HCT116 (cell line): ENCODE results near the gene POLR2I. TPM values are rescaled to one million over a fixed set of nuclear protein-coding genes. Genes with fewer than 3 reads are reported as not detected.

ENCODE experiments used
- ATAC-seq: fragments of 200-7000 bp; cut with Tn5 transposase; 2 replicates; pipeline ENCODE4 v1.9.1; 2020; ENCODE audit warnings: mild to moderate bottlenecking, moderate library complexity
- BruUV-seq: library from RNA; stranded (reverse); fragments of 400-500 nt; replicated peaks from 2 replicates; lab custom pipeline; 2021; lab: Mats Ljungman, UMichigan
- CTCF ChIA-PET: fragments of 300-600 bp; sonication (Branson Sonifier 250); formaldehyde crosslinking; loops from one replicate; lab custom pipeline; 2021; ENCODE audit warnings: antibody characterized with exemption; lab: Charles Lee
- POLR2A ChIA-PET: fragments of 300-600, 350-600 bp; sonication (Branson Sonifier 250); formaldehyde crosslinking; loops from one replicate; lab custom pipeline; 2021; ENCODE audit warnings: antibody characterized with exemption; lab: Charles Lee
- RAD21 ChIA-PET, 2 experiments: fragments of 300-600 bp; sonication (Branson Sonifier 250); formaldehyde crosslinking; loops; one replicate each; lab custom pipeline; 2023; ENCODE audit warnings: low total read pairs in 2 of 2; ENCODE audit not compliant: uncharacterized antibody in 2 of 2, unreplicated experiment in 2 of 2, low non-redundant PET in 1 of 2; lab: Charles Lee
- DNase-seq: peaks from one replicate; pipeline ENCODE4 v3.0.0-alpha.2; 2010; ENCODE audit warnings: low read depth, low spot score
- H2AFZ ChIP-seq: fragments of 200-600 bp; shearing (Covaris generic), sonication (generic); 2 replicates; pipeline ENCODE4 v1.6.1; 2017; ENCODE audit warnings: low read depth, mixed run types, mixed read lengths, antibody characterized with exemption, low read length; ENCODE audit not compliant: poor library complexity, severe bottlenecking
- H3K27ac ChIP-seq: 2 replicates; pipeline ENCODE4 v1.5.1; 2012; ENCODE audit warnings: low read depth, low read length
- H3K27me3 ChIP-seq: fragments of 200-600 bp; sonication (generic); 2 replicates; pipeline ENCODE4 v1.6.1; 2016; ENCODE audit warnings: mixed run types, low read length, mixed read lengths; ENCODE audit not compliant: insufficient read depth
- H3K36me3 ChIP-seq, 2 experiments: fragments of 200-500 bp in 1 of 2; fragments of 200-600 bp in 1 of 2; sonication (Bioruptor generic) in 1 of 2; sonication (generic) in 1 of 2; 2 replicates each; pipeline versions ENCODE4 v1.5.1 to v1.6.1; 2014 to 2016; ENCODE audit warnings: low read length in 2 of 2, inconsistent platforms in 1 of 2, mixed read lengths in 1 of 2, mixed run types in 1 of 2; ENCODE audit not compliant: insufficient read depth in 2 of 2, control insufficient read depth in 1 of 2
- H3K4me1 ChIP-seq, 2 experiments: fragments of 200-600 bp in 1 of 2; sonication (generic) in 1 of 2; 2 replicates each; pipeline versions ENCODE4 v1.5.1 to v1.6.1; 2012 to 2017; ENCODE audit warnings: low read length in 2 of 2, inconsistent platforms in 1 of 2, mild to moderate bottlenecking in 1 of 2, mixed read lengths in 1 of 2, mixed run types in 1 of 2, moderate library complexity in 1 of 2; ENCODE audit not compliant: insufficient read depth in 2 of 2, control insufficient read depth in 1 of 2
- H3K4me2 ChIP-seq: fragments of 200-600 bp; sonication (generic); 2 replicates; pipeline ENCODE4 v1.6.1; 2017; ENCODE audit warnings: mixed run types, low read length, mixed read lengths
- H3K4me3 ChIP-seq, 2 experiments: fragments of 200-600 bp in 1 of 2; sonication (generic) in 1 of 2; replicated peaks in 1 of 2; 2 replicates each; pipeline ENCODE4 v1.5.1; 2011 to 2016; ENCODE audit warnings: low read length in 2 of 2, control low read depth in 1 of 2, low read depth in 1 of 2, mild to moderate bottlenecking in 1 of 2, mixed read lengths in 1 of 2, mixed run types in 1 of 2
- H3K79me2 ChIP-seq: fragments of 200-600 bp; sonication (generic); 2 replicates; pipeline ENCODE4 v1.6.1; 2017; ENCODE audit warnings: mild to moderate bottlenecking, mixed run types, low read length, moderate library complexity, mixed read lengths; ENCODE audit not compliant: insufficient read depth
- H3K9ac ChIP-seq: fragments of 200-600 bp; sonication (generic); 2 replicates; pipeline ENCODE4 v1.6.1; 2016; ENCODE audit warnings: low read length, mixed read lengths
- H3K9me2 ChIP-seq: fragments of 200-600 bp; sonication (generic), shearing (Covaris generic); 2 replicates; pipeline ENCODE4 v1.6.1; 2017; ENCODE audit warnings: mixed run types, mild to moderate bottlenecking, moderate library complexity; ENCODE audit not compliant: insufficient read depth
- H3K9me3 ChIP-seq, 2 experiments: fragments of 200-500 bp in 1 of 2; fragments of 200-600 bp in 1 of 2; sonication (Bioruptor generic) in 1 of 2; sonication (generic) in 1 of 2; 2 replicates each; pipeline ENCODE4 v1.6.1; 2014 to 2017; ENCODE audit warnings: low read length in 2 of 2, mixed read lengths in 2 of 2, inconsistent platforms in 1 of 2, low read depth in 1 of 2, mild to moderate bottlenecking in 1 of 2, mixed run types in 1 of 2, moderate library complexity in 1 of 2; ENCODE audit not compliant: control insufficient read depth in 1 of 2, insufficient read depth in 1 of 2
- H4K20me1 ChIP-seq: fragments of 200-600 bp; sonication (generic), shearing (Covaris generic); 2 replicates; pipeline ENCODE4 v1.6.1; 2017; ENCODE audit warnings: mixed run types, mild to moderate bottlenecking, moderate library complexity; ENCODE audit not compliant: insufficient read depth
- CBX3 ChIP-seq: IDR thresholded peaks from 2 replicates; pipeline ENCODE4 v1.6.1; 2012; ENCODE audit warnings: low read depth
- EZH2 ChIP-seq: fragments of 200-600 bp; sonication (generic); IDR thresholded peaks from 2 replicates; pipeline ENCODE4 v1.6.1; 2017; ENCODE audit warnings: antibody characterized with exemption, mixed run types
- EZH2phosphoT487 ChIP-seq: fragments of 200-600 bp; IDR thresholded peaks from 2 replicates; pipeline ENCODE4 v1.6.1; 2018; ENCODE audit warnings: antibody characterized with exemption, borderline replicate concordance
- JUND ChIP-seq: IDR thresholded peaks from 2 replicates; pipeline ENCODE4 v1.6.1; 2012
- RAD21 ChIP-seq: IDR thresholded peaks from 2 replicates; pipeline ENCODE4 v1.6.1; 2012; ENCODE audit warnings: low read depth, mild to moderate bottlenecking
- SP1 ChIP-seq: IDR thresholded peaks from 2 replicates; pipeline ENCODE4 v1.6.1; 2012; ENCODE audit warnings: low read depth
- YY1 ChIP-seq: IDR thresholded peaks from 2 replicates; pipeline ENCODE4 v1.6.1; 2011; ENCODE audit warnings: low read length, low read depth, moderate library complexity, mild to moderate bottlenecking; ENCODE audit not compliant: insufficient replicate concordance; ENCODE audit errors: extremely low read depth
- intact Hi-C: fragments of 100-400 bp; cut with micrococcal nuclease; formaldehyde crosslinking; loops from 2 replicates; pipeline ENCODE4 v1.10.0; 2022
- total RNA-seq: library from RNA; stranded (reverse); gene quantifications from one replicate; pipeline ENCODE4 v1.2.1, GENCODE V29; 2021; ENCODE audit not compliant: unreplicated experiment
- TF ChIP-seq, protein P1 (sequence below), 3 experiments: fragments of 200-600 bp in 1 of 3; sonication (generic) in 1 of 3; IDR thresholded peaks in 2 of 3; conservative IDR thresholded peaks in 1 of 3; 2 replicates each; pipeline ENCODE4 v1.5.1; 2012 to 2017; ENCODE audit warnings: low read depth in 2 of 3, low read length in 2 of 3, antibody characterized with exemption in 1 of 3, borderline replicate concordance in 1 of 3, control low read depth in 1 of 3, mild to moderate bottlenecking in 1 of 3, mixed read lengths in 1 of 3, mixed run types in 1 of 3, moderate library complexity in 1 of 3; ENCODE audit not compliant: insufficient read depth in 1 of 3
- TF ChIP-seq, protein P2 (sequence below): IDR thresholded peaks from 2 replicates; pipeline ENCODE4 v1.6.1; 2011; ENCODE audit warnings: mild to moderate bottlenecking, low read length, moderate library complexity; ENCODE audit not compliant: insufficient replicate concordance; ENCODE audit errors: extremely low read depth

The POLR2I gene
- total RNA-seq, 1 experiment from 2014 or later = 108 TPM

DNA sequence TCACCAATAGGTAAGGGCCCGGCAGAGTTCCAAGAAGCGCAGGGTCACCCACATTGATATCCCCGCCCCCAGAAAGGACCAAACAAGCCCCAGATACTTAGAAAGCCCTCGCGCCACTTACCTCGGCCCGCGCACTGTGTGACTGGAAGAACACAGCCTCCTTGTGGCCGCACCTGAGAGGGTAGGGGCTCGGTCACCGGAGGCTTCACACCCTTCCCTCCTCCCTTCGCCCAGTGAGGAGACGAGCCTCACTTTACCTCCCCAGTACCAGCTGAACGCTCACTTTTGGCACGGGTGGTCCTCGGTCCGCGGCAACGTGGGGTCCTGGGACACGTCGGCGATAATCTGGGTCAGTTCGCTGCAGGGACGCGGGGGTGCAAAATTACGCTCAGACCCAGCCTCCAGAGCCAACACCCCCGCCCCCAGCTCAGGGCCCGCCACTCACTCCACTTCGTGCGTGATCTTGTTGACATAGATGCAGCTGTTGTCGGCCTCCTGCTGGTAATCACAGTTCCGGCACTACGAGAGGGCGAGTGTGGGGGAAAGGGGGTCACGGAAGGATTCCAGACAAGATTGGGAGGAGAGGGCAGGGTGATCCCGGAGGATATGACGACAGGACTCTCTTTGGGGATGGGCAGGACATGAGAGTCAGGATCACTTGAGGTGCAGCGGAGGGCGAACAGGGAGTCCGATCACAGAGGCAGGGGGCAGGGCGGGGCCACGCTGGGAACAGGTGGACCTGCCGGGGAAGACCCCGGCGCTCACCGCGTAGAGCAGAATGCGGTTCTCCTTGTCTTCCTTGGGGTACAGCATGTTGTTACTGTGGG is 568 bp downstream of the POLR2I start:
- no peaks in the 10 kb centered on the region for H3K9me3 ChIP-seq
- H2AFZ ChIP-seq = no peak overlapping the region
- TSS peak; percentile 66 for BruUV-seq
- peak overlapping the region; percentile 86 for H3K9ac ChIP-seq
- RAD21 ChIA-PET = interaction anchor here in 1 of 2 experiments (1.2 kb wide), 1 partner anchor 54 kb away, joined by 3 read pairs; no protein-coding TSS in a partner anchor
- H4K20me1 ChIP-seq = no peaks in the 10 kb centered on the region
- CTCF ChIA-PET = interaction anchor here (2.3 kb wide), 1 partner anchor 13 kb away, joined by 16 read pairs; no protein-coding TSS in a partner anchor
- H3K4me2 ChIP-seq = peak overlapping the region; percentile 95
- no peaks in the 10 kb centered on the region for H3K9me2 ChIP-seq
- H3K27me3 ChIP-seq = no peaks in the 10 kb centered on the region
- ATAC-seq (peak; percentile 4; the same call in 1 of the 2 replicates), DNase-seq (no peak)
- H3K4me1 ChIP-seq = peaks cover 7 to 27% of the 10 kb centered on the region in 2 experiments; a peak in 3 of 4 replicates
- POLR2A ChIA-PET = interaction anchor here (0.7 to 1.3 kb wide), 3 partner anchors 14 to 100 kb away, joined by 3 to 19 read pairs (median 6); partner anchors contain the start of genes THAP8, ZNF146 and ZNF565
- H3K79me2 ChIP-seq = peaks cover 28% of the 10 kb centered on the region
- peaks cover 13 to 14% of the 10 kb centered on the region in 2 experiments; a peak in 3 of 4 replicates for H3K36me3 ChIP-seq
- no peak for TF ChIP-seq SP1
- TF ChIP-seq, protein P1, sequence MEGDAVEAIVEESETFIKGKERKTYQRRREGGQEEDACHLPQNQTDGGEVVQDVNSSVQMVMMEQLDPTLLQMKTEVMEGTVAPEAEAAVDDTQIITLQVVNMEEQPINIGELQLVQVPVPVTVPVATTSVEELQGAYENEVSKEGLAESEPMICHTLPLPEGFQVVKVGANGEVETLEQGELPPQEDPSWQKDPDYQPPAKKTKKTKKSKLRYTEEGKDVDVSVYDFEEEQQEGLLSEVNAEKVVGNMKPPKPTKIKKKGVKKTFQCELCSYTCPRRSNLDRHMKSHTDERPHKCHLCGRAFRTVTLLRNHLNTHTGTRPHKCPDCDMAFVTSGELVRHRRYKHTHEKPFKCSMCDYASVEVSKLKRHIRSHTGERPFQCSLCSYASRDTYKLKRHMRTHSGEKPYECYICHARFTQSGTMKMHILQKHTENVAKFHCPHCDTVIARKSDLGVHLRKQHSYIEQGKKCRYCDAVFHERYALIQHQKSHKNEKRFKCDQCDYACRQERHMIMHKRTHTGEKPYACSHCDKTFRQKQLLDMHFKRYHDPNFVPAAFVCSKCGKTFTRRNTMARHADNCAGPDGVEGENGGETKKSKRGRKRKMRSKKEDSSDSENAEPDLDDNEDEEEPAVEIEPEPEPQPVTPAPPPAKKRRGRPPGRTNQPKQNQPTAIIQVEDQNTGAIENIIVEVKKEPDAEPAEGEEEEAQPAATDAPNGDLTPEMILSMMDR (IDR thresholded peaks at IDR 0.05 in 2 of 3, conservative IDR thresholded peaks at IDR 0.05 in 1 of 3; ENCODE audit: borderline replicate concordance in 1 of 3, insufficient read depth in 1 of 3, low read depth in 2 of 3, low read length in 2 of 3) = peak in 2 of 3 experiments; percentile 5 to 15; a peak in 2 of 6 replicates
- H3K4me3 ChIP-seq = peak overlapping the region; percentile 82 to 99
- intact Hi-C loops = loop anchor here (10.0 kb wide), 1 partner anchor 109 kb away; the partner anchor contains the start of gene SYNE4
- H3K27ac ChIP-seq = peak overlapping the region; percentile 92

DNA sequence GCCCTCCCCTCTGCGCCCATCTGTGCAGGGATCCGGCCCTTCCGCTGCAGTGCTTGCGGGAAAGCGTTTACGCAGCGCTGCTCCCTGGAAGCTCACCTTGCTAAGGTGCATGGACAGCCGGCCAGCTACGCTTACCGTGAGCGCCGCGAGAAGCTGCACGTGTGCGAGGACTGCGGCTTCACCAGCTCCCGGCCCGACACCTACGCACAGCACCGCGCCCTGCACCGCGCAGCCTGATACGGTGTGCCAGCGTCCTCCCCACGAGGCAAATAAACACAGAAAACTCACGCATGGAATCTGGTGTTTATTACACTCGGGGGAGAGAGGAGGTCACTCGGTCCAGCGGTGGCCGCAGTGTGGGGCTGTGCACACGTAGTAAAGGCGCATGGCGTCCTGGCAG is 1.2 kb downstream of the POLR2I start:
- DNase-seq (no peak), ATAC-seq (no peak)
- ChIA-PET RAD21 (no interaction called here), CTCF (no interaction called here), POLR2A (no interaction called here)
- peak overlapping the region; percentile 95 for H3K4me2 ChIP-seq
- H3K27ac ChIP-seq = peak overlapping the region; percentile 92; the same call in 1 of the 2 replicates
- H3K9me2 ChIP-seq = no peaks in the 10 kb centered on the region
- TF ChIP-seq RAD21 = no peak
- TF ChIP-seq CBX3 = no peak
- TF ChIP-seq, protein P2, sequence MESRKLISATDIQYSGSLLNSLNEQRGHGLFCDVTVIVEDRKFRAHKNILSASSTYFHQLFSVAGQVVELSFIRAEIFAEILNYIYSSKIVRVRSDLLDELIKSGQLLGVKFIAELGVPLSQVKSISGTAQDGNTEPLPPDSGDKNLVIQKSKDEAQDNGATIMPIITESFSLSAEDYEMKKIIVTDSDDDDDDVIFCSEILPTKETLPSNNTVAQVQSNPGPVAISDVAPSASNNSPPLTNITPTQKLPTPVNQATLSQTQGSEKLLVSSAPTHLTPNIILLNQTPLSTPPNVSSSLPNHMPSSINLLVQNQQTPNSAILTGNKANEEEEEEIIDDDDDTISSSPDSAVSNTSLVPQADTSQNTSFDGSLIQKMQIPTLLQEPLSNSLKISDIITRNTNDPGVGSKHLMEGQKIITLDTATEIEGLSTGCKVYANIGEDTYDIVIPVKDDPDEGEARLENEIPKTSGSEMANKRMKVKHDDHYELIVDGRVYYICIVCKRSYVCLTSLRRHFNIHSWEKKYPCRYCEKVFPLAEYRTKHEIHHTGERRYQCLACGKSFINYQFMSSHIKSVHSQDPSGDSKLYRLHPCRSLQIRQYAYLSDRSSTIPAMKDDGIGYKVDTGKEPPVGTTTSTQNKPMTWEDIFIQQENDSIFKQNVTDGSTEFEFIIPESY = no peak
- no peak for TF ChIP-seq EZH2phosphoT487
- no peak for TF ChIP-seq JUND
- no peak for TF ChIP-seq YY1
- TF ChIP-seq EZH2 = no peak
- no TSS peak for BruUV-seq
- H3K9ac ChIP-seq = peak overlapping the region; percentile 86
- no peaks in the 10 kb centered on the region for H3K9me3 ChIP-seq
- H3K36me3 ChIP-seq = peaks cover 9 to 13% of the 10 kb centered on the region in 2 experiments; a peak in 3 of 4 replicates
- intact Hi-C loops = loop anchor here (10.0 kb wide), 1 partner anchor 109 kb away; the partner anchor contains the start of gene SYNE4
- H4K20me1 ChIP-seq = no peaks in the 10 kb centered on the region
- H3K27me3 ChIP-seq = no peaks in the 10 kb centered on the region
- peak overlapping the region; percentile 82 to 99 for H3K4me3 ChIP-seq
- peaks cover 7 to 27% of the 10 kb centered on the region in 2 experiments; a peak in 3 of 4 replicates for H3K4me1 ChIP-seq
- peaks cover 28% of the 10 kb centered on the region for H3K79me2 ChIP-seq
- H2AFZ ChIP-seq = no peak overlapping the region
